GM06990 (cell line): Measurements from ENCODE around the gene ARID4B.

Experiments
- DNase-seq: peaks from one replicate; pipeline ENCODE4 v3.0.0-alpha.2; 2011; ENCODE audit not compliant: insufficient read length; ENCODE audit errors: extremely low read depth
- H3K27me3 ChIP-seq: replicated peaks from 2 replicates; pipeline ENCODE4 v1.6.0; 2011; ENCODE audit warnings: low read length; ENCODE audit not compliant: control insufficient read depth, insufficient read depth
- H3K36me3 ChIP-seq: 2 replicates; pipeline ENCODE4 v1.5.1; 2011; ENCODE audit warnings: low read length; ENCODE audit not compliant: control insufficient read depth, insufficient read depth
- H3K4me3 ChIP-seq: replicated peaks from 2 replicates; pipeline ENCODE4 v1.5.1; 2011; ENCODE audit warnings: low read depth, mild to moderate bottlenecking, control low read depth, low read length
- CTCF ChIP-seq: IDR thresholded peaks from 2 replicates; pipeline ENCODE4 v1.5.1; 2011; ENCODE audit warnings: low read length, control low read depth, mild to moderate bottlenecking, inconsistent platforms; ENCODE audit not compliant: insufficient read depth, poor library complexity, severe bottlenecking

Gene ARID4B

GRCh38 chr1:235297579-235297978 is 30.4 kb downstream of the ARID4B start:
- peak; percentile 32 for DNase-seq
- Histone ChIP-seq H3K4me3 (no peak overlapping the region), H3K36me3 (no peaks in the 10 kb centered on the region), H3K27me3 (no peaks in the 10 kb centered on the region)
- no peak for TF ChIP-seq CTCF

GRCh38 chr1:235296729-235297128 is 31.2 kb downstream of the ARID4B start:
- H3K27me3 ChIP-seq, result no peaks in the 10 kb centered on the region
- H3K36me3 ChIP-seq, result no peaks in the 10 kb centered on the region
- DNase-seq, result no peak
- no peak for TF ChIP-seq CTCF
- no peak overlapping the region for H3K4me3 ChIP-seq

GRCh38 chr1:235295902-235296350 is 32.1 kb downstream of the ARID4B start:
- no peak for DNase-seq
- Histone ChIP-seq H3K36me3 (no peaks in the 10 kb centered on the region), H3K27me3 (no peaks in the 10 kb centered on the region), H3K4me3 (no peak overlapping the region)
- no peak for TF ChIP-seq CTCF

GRCh38 chr1:235293322-235293942 is 34.5 kb downstream of the ARID4B start:
- H3K36me3 ChIP-seq, result no peaks in the 10 kb centered on the region
- TF ChIP-seq CTCF, result no peak
- H3K27me3 ChIP-seq, result no peaks in the 10 kb centered on the region
- H3K4me3 ChIP-seq, result no peak overlapping the region
- no peak for DNase-seq

- DNase-seq, result no peak
Measured at GRCh38 chr1:235292790-235293189, 35.2 kb downstream of the ARID4B start.

More at GRCh38 chr1:235292790-235293189, 35.2 kb downstream of the ARID4B start:
- no peak for TF ChIP-seq CTCF
- Histone ChIP-seq H3K36me3 (no peaks in the 10 kb centered on the region), H3K27me3 (no peaks in the 10 kb centered on the region), H3K4me3 (no peak overlapping the region)
